ENCODE data around the gene LINGO4. TPM values are rescaled to one million over a fixed set of nuclear protein-coding genes. Genes with fewer than 3 reads are reported as not detected.

Gene LINGO4
- total RNA-seq, 1 experiment from 2014 or later = not detected

- H3K27me3 ChIP-seq (replicated peaks; ENCODE audit: insufficient read depth, low read depth, low read length, poor library complexity) = peaks cover 4% of the 10 kb centered on the region
- H3K4me1 ChIP-seq (ENCODE audit: insufficient read depth, low read length, poor library complexity, severe bottlenecking) = no peaks in the 10 kb centered on the region
- DNase-seq (ENCODE audit: low spot score) = no peak
- no TSS peak for BruUV-seq (replicated peaks)
- no peak overlapping the region for H3K27ac ChIP-seq (ENCODE audit: low read depth, low read length, poor library complexity, severe bottlenecking)
- TF ChIP-seq EZH2 (IDR thresholded peaks at IDR 0.05; ENCODE audit: borderline replicate concordance, low read depth, low read length, poor library complexity, severe bottlenecking) = no peak
- no peak for TF ChIP-seq CTCF (conservative IDR thresholded peaks at IDR 0.05; ENCODE audit: low read depth, low read length)
- ChIA-PET CTCF (no interaction called here), POLR2A (ENCODE audit: low non-redundant PET) (no interaction called here)
- H3K4me3 ChIP-seq (ENCODE audit: low read depth, low read length, poor library complexity, severe bottlenecking) = no peak overlapping the region
- intact Hi-C loops (cut with micrococcal nuclease; ENCODE audit: unreplicated experiment) = no loop called here
- H3K9me3 ChIP-seq (ENCODE audit: low read depth, low read length, poor library complexity, severe bottlenecking) = no peaks in the 10 kb centered on the region
- no peaks in the 10 kb centered on the region for H3K36me3 ChIP-seq (ENCODE audit: insufficient read depth, low read length, poor library complexity, severe bottlenecking)
These were observed 14.9 kb upstream of the LINGO4 start for GRCh38 chr1:151819976-151820623.

- no peak for TF ChIP-seq CTCF (conservative IDR thresholded peaks at IDR 0.05; ENCODE audit: low read depth, low read length)
- TF ChIP-seq EZH2 (IDR thresholded peaks at IDR 0.05; ENCODE audit: borderline replicate concordance, low read depth, low read length, poor library complexity, severe bottlenecking) = no peak
- peaks cover 4% of the 10 kb centered on the region for H3K27me3 ChIP-seq (replicated peaks; ENCODE audit: insufficient read depth, low read depth, low read length, poor library complexity)
- no TSS peak for BruUV-seq (replicated peaks)
- intact Hi-C loops (cut with micrococcal nuclease; ENCODE audit: unreplicated experiment) = no loop called here
- DNase-seq (ENCODE audit: low spot score) = no peak
- H3K36me3 ChIP-seq (ENCODE audit: insufficient read depth, low read length, poor library complexity, severe bottlenecking) = no peaks in the 10 kb centered on the region
- CTCF ChIA-PET = no interaction called here
- no peaks in the 10 kb centered on the region for H3K9me3 ChIP-seq (ENCODE audit: low read depth, low read length, poor library complexity, severe bottlenecking)
- H3K27ac ChIP-seq (ENCODE audit: low read depth, low read length, poor library complexity, severe bottlenecking) = no peak overlapping the region
- POLR2A ChIA-PET (ENCODE audit: low non-redundant PET) = no interaction called here
- H3K4me1 ChIP-seq (ENCODE audit: insufficient read depth, low read length, poor library complexity, severe bottlenecking) = no peaks in the 10 kb centered on the region
- H3K4me3 ChIP-seq (ENCODE audit: low read depth, low read length, poor library complexity, severe bottlenecking) = no peak overlapping the region
These were observed 14.1 kb upstream of the LINGO4 start for GRCh38 chr1:151819227-151819835.

GRCh38 chr1:151817353-151817730 lies 12.1 kb upstream of the LINGO4 start:
- CTCF ChIA-PET = no interaction called here
- TF ChIP-seq EZH2 (IDR thresholded peaks at IDR 0.05; ENCODE audit: borderline replicate concordance, low read depth, low read length, poor library complexity, severe bottlenecking) = no peak
- no peak for TF ChIP-seq CTCF (conservative IDR thresholded peaks at IDR 0.05; ENCODE audit: low read depth, low read length)
- H3K9me3 ChIP-seq (ENCODE audit: low read depth, low read length, poor library complexity, severe bottlenecking) = no peaks in the 10 kb centered on the region
- no TSS peak for BruUV-seq (replicated peaks)
- H3K36me3 ChIP-seq (ENCODE audit: insufficient read depth, low read length, poor library complexity, severe bottlenecking) = no peaks in the 10 kb centered on the region
- DNase-seq (ENCODE audit: low spot score) = no peak
- H3K4me3 ChIP-seq (ENCODE audit: low read depth, low read length, poor library complexity, severe bottlenecking) = no peak overlapping the region
- intact Hi-C loops (cut with micrococcal nuclease; ENCODE audit: unreplicated experiment) = no loop called here
- no peak overlapping the region for H3K27ac ChIP-seq (ENCODE audit: low read depth, low read length, poor library complexity, severe bottlenecking)
- peaks cover 4% of the 10 kb centered on the region for H3K27me3 ChIP-seq (replicated peaks; ENCODE audit: insufficient read depth, low read depth, low read length, poor library complexity)
- no peaks in the 10 kb centered on the region for H3K4me1 ChIP-seq (ENCODE audit: insufficient read depth, low read length, poor library complexity, severe bottlenecking)
- POLR2A ChIA-PET (ENCODE audit: low non-redundant PET) = no interaction called here
